Right lobe of liver (tissue), 4 donors: ENCODE data around the gene FILIP1L.

Experiments used
- POLR2A ChIP-seq: fragments of 450-650 bp; IDR thresholded peaks from one replicate; pipeline ENCODE4 v1.6.1; 2017; ENCODE audit warnings: antibody characterized with exemption, mild to moderate bottlenecking
- TF ChIP-seq, protein P1 (sequence below), 4 donors: fragments of 200-600 bp in 3 of 4; fragments of 450-650 bp in 1 of 4; IDR thresholded peaks; one replicate each; pipeline versions ENCODE4 v1.5.1 to v1.8.0; 2016 to 2022; ENCODE audit warnings: antibody characterized with exemption in 4 of 4, mild to moderate bottlenecking in 2 of 4
- donor health status: DM: no; HTN: no; CAD: no.
- donor health status: DM: no; HTN: no; CAD: no.
- donor health status: DM: no; HTN: yes; CAD: no.

- TF ChIP-seq POLR2A = no peak
- TF ChIP-seq, protein P1, sequence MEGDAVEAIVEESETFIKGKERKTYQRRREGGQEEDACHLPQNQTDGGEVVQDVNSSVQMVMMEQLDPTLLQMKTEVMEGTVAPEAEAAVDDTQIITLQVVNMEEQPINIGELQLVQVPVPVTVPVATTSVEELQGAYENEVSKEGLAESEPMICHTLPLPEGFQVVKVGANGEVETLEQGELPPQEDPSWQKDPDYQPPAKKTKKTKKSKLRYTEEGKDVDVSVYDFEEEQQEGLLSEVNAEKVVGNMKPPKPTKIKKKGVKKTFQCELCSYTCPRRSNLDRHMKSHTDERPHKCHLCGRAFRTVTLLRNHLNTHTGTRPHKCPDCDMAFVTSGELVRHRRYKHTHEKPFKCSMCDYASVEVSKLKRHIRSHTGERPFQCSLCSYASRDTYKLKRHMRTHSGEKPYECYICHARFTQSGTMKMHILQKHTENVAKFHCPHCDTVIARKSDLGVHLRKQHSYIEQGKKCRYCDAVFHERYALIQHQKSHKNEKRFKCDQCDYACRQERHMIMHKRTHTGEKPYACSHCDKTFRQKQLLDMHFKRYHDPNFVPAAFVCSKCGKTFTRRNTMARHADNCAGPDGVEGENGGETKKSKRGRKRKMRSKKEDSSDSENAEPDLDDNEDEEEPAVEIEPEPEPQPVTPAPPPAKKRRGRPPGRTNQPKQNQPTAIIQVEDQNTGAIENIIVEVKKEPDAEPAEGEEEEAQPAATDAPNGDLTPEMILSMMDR (IDR thresholded peaks at IDR 0.05) = no peak
Observed at GRCh38 chr3:99899603-99900002, 214.7 kb downstream of the FILIP1L start.
